IMR-90 (cell line): Measurements from ENCODE around the gene EIF4B.

Experiments
- CEBPB ChIP-seq: IDR thresholded peaks from 2 replicates; pipeline ENCODE4 v1.6.1; 2012; ENCODE audit warnings: low read depth, low read length, improper control_type of control experiment
- MAFK ChIP-seq: IDR thresholded peaks from 2 replicates; pipeline ENCODE4 v1.6.1; 2012; ENCODE audit warnings: low read depth, low read length, improper control_type of control experiment
- POLR2A ChIP-seq: IDR thresholded peaks from 2 replicates; pipeline ENCODE4 v1.6.1; 2012; ENCODE audit warnings: mild to moderate bottlenecking, low read depth, low read length
- TF ChIP-seq, protein P1 (sequence below): conservative IDR thresholded peaks from 2 replicates; pipeline ENCODE4 v1.5.1; 2012; ENCODE audit warnings: mild to moderate bottlenecking, low read depth, low read length, improper control_type of control experiment
- TF ChIP-seq, protein P2 (sequence below): fragments of 150-350 bp; IDR thresholded peaks from 2 replicates; pipeline ENCODE4 v1.6.1; 2017; ENCODE audit warnings: mild to moderate bottlenecking, antibody characterized with exemption, low read length, low read depth

DNA sequence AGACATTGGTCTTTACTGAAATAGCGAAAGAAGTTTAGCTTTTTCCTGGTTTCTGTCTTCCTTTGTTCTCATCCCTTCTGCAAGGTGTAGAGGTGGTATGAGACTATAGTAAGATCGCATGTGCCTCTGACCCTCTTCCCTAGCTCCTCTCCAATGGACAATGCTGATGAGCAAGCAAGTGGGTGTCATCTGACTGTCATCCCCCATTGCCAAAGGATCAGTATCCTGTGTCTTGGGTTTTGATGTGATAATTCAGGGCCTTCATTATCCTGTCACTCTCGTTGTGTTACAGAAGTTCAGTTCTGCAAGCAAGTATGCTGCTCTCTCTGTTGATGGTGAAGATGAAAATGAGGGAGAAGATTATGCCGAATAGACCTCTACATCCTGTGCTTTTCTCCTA is 33.6 kb downstream of the EIF4B start:
- TF ChIP-seq, protein P1, sequence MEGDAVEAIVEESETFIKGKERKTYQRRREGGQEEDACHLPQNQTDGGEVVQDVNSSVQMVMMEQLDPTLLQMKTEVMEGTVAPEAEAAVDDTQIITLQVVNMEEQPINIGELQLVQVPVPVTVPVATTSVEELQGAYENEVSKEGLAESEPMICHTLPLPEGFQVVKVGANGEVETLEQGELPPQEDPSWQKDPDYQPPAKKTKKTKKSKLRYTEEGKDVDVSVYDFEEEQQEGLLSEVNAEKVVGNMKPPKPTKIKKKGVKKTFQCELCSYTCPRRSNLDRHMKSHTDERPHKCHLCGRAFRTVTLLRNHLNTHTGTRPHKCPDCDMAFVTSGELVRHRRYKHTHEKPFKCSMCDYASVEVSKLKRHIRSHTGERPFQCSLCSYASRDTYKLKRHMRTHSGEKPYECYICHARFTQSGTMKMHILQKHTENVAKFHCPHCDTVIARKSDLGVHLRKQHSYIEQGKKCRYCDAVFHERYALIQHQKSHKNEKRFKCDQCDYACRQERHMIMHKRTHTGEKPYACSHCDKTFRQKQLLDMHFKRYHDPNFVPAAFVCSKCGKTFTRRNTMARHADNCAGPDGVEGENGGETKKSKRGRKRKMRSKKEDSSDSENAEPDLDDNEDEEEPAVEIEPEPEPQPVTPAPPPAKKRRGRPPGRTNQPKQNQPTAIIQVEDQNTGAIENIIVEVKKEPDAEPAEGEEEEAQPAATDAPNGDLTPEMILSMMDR = no peak
- TF ChIP-seq MAFK = no peak
- no peak for TF ChIP-seq CEBPB
- no peak for TF ChIP-seq POLR2A
- TF ChIP-seq, protein P2, sequence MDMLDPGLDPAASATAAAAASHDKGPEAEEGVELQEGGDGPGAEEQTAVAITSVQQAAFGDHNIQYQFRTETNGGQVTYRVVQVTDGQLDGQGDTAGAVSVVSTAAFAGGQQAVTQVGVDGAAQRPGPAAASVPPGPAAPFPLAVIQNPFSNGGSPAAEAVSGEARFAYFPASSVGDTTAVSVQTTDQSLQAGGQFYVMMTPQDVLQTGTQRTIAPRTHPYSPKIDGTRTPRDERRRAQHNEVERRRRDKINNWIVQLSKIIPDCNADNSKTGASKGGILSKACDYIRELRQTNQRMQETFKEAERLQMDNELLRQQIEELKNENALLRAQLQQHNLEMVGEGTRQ = no peak
